ENCODE measurements around the gene C8G. TPM values are rescaled to one million over a fixed set of nuclear protein-coding genes. Genes with fewer than 3 reads are reported as not detected.

Gene C8G
- total and polyA plus RNA-seq, 2 donors (not counting 1 experiment from before 2014, with no cell fraction given): 1.7 to 2.8 TPM

DNA sequence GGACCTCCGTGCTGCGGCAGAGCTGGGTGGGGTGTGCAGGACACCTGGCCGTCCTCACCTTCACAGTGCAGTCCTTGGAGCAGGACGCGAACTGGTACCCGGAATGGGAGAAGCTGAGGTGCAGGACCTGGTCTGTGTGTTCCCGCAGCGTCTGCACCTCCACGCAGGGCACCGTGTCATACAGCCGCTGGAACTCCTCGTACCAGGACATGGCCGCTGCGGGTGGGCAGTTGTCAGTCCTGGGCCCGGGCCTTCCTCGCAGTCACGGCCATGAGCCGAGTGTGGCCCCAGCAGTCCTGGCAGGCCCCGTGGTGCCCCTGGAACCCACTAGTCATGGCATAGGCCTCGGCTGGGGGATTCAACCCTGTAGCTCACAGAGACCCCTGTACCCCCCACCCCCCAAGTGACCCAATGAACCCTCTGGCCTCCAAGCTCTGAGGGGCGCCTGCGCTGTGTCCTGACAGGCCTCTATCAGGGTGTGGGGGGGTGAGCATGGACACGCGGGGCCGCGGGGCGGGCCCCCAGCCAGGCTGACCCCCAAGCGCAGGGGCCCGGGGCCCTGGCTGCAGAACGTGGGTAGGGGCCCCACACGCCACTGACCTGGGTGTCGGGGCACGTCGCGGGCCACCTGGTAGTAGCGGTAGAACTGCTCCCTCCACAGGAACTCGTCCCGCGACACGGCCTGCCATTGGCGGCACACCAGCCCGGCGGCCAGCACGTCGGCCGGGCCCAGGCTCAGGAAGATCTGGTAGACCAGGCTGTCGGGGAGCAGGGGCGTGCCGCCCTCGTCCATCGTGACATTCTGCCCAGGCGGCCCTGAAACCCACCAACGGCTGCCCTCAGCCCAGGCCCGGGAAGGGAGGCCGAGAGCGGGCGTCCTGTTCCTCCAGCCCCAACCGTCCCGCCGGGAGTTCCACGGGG lies 1.5 kb upstream of the C8G start:
- peaks cover 2 to 36% of the 10 kb centered on the region in 2 experiments for H3K36me3 ChIP-seq (replicated peaks in 1 of 2; ENCODE audit: control extremely low read depth in 1 of 2, control insufficient read depth in 1 of 2, extremely low read depth in 1 of 2, insufficient read depth in 2 of 2, low read length in 1 of 2)
- DNase-seq (no peak), ATAC-seq (ENCODE audit: low read depth) (no peak)
- H3K4me3 ChIP-seq (ENCODE audit: control extremely low read depth in 1 of 5, extremely low read depth in 1 of 5, insufficient read depth in 1 of 5, low read depth in 2 of 5, low read length in 4 of 5): peak overlapping the region; percentile 47 to 72 (median 63)
- H3K27me3 ChIP-seq (replicated peaks in 1 of 4; ENCODE audit: control extremely low read depth in 1 of 4, control insufficient read depth in 3 of 4, insufficient read depth in 4 of 4, low read length in 3 of 4): no peaks in the 10 kb centered on the region
- POLR2A ChIA-PET: interaction anchor here (0.6 to 1.0 kb wide), 3 partner anchors 46 to 66 kb away, joined by 3 to 6 read pairs (median 3); partner anchors contain the start of gene TRAF2
- peaks cover 22% of the 10 kb centered on the region for H3K79me2 ChIP-seq (ENCODE audit: control insufficient read depth, insufficient read depth, low read length)
- peaks cover 9% of the 10 kb centered on the region for H3K4me1 Mint-ChIP-seq
- peak overlapping the region; percentile 80 for H3K4me3 Mint-ChIP-seq
- 28% methylated on average over 56 of the region's 61 CpGs for WGBS (ENCODE audit: insufficient coverage)
- intact Hi-C loops (cut with micrococcal nuclease): loop anchor here (1.0 to 2.0 kb wide), 6 partner anchors 41 to 153 kb away; partner anchors contain the start of genes PAXX, PHPT1, TMEM141 and TRAF2
- H3K9ac ChIP-seq (ENCODE audit: low read length): peak overlapping the region; percentile 69
- H3K27ac ChIP-seq (ENCODE audit: low read length in 2 of 2): peak overlapping the region in 1 of 2 donors; percentile 48
- CTCF ChIA-PET: interaction anchor here (0.6 to 2.4 kb wide), 7 partner anchors 49 to 296 kb away, joined by 3 to 10 read pairs (median 6); partner anchors contain the start of genes AJM1 and PAXX
- H3K4me1 ChIP-seq (ENCODE audit: control insufficient read depth in 2 of 2, insufficient read depth in 2 of 2, low read length in 2 of 2): peaks cover 6 to 22% of the 10 kb centered on the region in 2 donors
- peak overlapping the region; percentile 81 for H3K4me2 ChIP-seq (replicated peaks; ENCODE audit: low read depth, low read length, poor library complexity, severe bottlenecking)
- no peaks in the 10 kb centered on the region for H3K9me3 Mint-ChIP-seq (ENCODE audit: insufficient read depth)
- H3K27me3 Mint-ChIP-seq: no peaks in the 10 kb centered on the region
- H3K9me3 ChIP-seq (ENCODE audit: control extremely low read depth in 1 of 3, control insufficient read depth in 2 of 3, insufficient read depth in 1 of 3, low read length in 2 of 3): no peaks in the 10 kb centered on the region
- H4K20me1 ChIP-seq (ENCODE audit: control insufficient read depth, insufficient read depth, low read length, poor library complexity, severe bottlenecking): peaks cover 45% of the 10 kb centered on the region
- peak overlapping the region; percentile 60 for H2AFZ ChIP-seq (ENCODE audit: insufficient read depth, low read depth, low read length, poor library complexity, severe bottlenecking)
- TF ChIP-seq, protein P1, sequence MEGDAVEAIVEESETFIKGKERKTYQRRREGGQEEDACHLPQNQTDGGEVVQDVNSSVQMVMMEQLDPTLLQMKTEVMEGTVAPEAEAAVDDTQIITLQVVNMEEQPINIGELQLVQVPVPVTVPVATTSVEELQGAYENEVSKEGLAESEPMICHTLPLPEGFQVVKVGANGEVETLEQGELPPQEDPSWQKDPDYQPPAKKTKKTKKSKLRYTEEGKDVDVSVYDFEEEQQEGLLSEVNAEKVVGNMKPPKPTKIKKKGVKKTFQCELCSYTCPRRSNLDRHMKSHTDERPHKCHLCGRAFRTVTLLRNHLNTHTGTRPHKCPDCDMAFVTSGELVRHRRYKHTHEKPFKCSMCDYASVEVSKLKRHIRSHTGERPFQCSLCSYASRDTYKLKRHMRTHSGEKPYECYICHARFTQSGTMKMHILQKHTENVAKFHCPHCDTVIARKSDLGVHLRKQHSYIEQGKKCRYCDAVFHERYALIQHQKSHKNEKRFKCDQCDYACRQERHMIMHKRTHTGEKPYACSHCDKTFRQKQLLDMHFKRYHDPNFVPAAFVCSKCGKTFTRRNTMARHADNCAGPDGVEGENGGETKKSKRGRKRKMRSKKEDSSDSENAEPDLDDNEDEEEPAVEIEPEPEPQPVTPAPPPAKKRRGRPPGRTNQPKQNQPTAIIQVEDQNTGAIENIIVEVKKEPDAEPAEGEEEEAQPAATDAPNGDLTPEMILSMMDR (IDR thresholded peaks at IDR 0.05): no peak
- no peak for TF ChIP-seq EZH2 (IDR thresholded peaks at IDR 0.05; ENCODE audit: borderline replicate concordance, insufficient read depth, low read depth, low read length, poor library complexity, severe bottlenecking)
- peak overlapping the region; percentile 75 for H3K27ac Mint-ChIP-seq

All from B cell (primary cell).